ENCODE measurements around the gene CD274.
"Not testable (repeated sequence)": the region's sequence is repeated elsewhere in the genome, so short reads cannot be mapped to it uniquely, and the experiment has no call there.

Gene CD274

GRCh38 chr9:5442400-5443011 is 7.8 kb upstream of the CD274 start:
- peak; percentile 19 for DNase-seq (ENCODE audit: extremely low read depth, low read depth)
- peak; percentile 43 for TF ChIP-seq CTCF (IDR thresholded peaks at IDR 0.05; ENCODE audit: low read depth, low read length)

- TF ChIP-seq CTCF (IDR thresholded peaks at IDR 0.05; ENCODE audit: low read depth, low read length): no peak
- DNase-seq (ENCODE audit: extremely low read depth, low read depth): no peak
Measured at GRCh38 chr9:5443850-5444249, 6.5 kb upstream of the CD274 start.

GRCh38 chr9:5445096-5445495 is 5.2 kb upstream of the CD274 start:
- DNase-seq (ENCODE audit: extremely low read depth, low read depth): not testable (repeated sequence)

GRCh38 chr9:5445886-5446285 is 4.5 kb upstream of the CD274 start:
- no peak for DNase-seq (ENCODE audit: extremely low read depth, low read depth)
- TF ChIP-seq CTCF (IDR thresholded peaks at IDR 0.05; ENCODE audit: low read depth, low read length): no peak

- no peak for TF ChIP-seq CTCF (IDR thresholded peaks at IDR 0.05; ENCODE audit: low read depth, low read length)
- no peak for DNase-seq (ENCODE audit: extremely low read depth, low read depth)
Measured at GRCh38 chr9:5446451-5447236, 3.7 kb upstream of the CD274 start.

GRCh38 chr9:5447337-5447736 is 3.0 kb upstream of the CD274 start:
- no peak for DNase-seq (ENCODE audit: extremely low read depth, low read depth)
- TF ChIP-seq CTCF (IDR thresholded peaks at IDR 0.05; ENCODE audit: low read depth, low read length): no peak

- TF ChIP-seq CTCF (IDR thresholded peaks at IDR 0.05; ENCODE audit: low read depth, low read length): no peak
- DNase-seq (ENCODE audit: extremely low read depth, low read depth): no peak
Measured at GRCh38 chr9:5448016-5448415, 2.3 kb upstream of the CD274 start.
